Loucy (cell line): ENCODE measurements around the gene CD320.

ENCODE experiments used
- EZH2phosphoT487 ChIP-seq: fragments of 200-600 bp; IDR thresholded peaks from 2 replicates; pipeline ENCODE4 v1.6.1; 2018; ENCODE audit warnings: antibody characterized with exemption, mild to moderate bottlenecking, moderate library complexity, borderline replicate concordance
- TF ChIP-seq, protein P1 (sequence below): fragments of 200-600 bp; sonication (generic); conservative IDR thresholded peaks from 2 replicates; pipeline ENCODE4 v1.5.1; 2014; ENCODE audit warnings: mild to moderate bottlenecking, antibody characterized with exemption, low read length

DNA sequence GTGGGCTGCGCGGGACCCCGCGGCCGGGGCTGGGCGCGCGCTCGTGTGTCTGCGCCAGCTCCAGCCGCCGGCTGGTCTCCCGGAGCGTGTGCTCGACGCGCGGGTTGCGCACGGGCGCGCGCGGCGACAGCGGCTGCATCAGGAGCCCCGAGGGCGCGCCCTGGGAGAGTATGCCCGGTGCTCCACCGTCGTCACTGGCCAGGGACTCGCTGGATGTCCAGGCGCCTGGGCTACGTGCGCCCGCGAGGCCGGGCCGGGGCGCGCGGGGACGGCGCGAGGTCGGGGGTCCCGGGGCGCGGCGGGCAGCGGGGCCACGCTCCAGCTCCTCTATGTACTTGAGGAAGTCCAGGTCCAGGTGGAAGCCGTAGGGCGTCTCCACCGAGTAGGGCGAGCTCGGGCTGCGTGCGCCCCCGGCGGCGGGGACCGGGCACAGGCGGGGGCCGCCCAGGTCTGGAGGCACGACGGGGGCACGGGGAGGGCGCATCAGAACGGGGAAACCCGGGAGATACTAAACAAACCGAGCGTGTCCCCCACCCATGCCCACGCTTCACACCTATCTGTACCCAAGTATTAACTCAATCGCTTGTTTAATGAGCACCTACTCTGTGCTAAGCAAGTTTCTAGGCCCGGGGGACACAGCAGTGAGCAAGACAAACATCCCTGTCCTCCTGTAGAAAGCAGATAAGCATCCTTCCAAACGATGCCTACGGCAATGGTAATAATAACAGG is 27.3 kb upstream of the CD320 start:
- TF ChIP-seq, protein P1, sequence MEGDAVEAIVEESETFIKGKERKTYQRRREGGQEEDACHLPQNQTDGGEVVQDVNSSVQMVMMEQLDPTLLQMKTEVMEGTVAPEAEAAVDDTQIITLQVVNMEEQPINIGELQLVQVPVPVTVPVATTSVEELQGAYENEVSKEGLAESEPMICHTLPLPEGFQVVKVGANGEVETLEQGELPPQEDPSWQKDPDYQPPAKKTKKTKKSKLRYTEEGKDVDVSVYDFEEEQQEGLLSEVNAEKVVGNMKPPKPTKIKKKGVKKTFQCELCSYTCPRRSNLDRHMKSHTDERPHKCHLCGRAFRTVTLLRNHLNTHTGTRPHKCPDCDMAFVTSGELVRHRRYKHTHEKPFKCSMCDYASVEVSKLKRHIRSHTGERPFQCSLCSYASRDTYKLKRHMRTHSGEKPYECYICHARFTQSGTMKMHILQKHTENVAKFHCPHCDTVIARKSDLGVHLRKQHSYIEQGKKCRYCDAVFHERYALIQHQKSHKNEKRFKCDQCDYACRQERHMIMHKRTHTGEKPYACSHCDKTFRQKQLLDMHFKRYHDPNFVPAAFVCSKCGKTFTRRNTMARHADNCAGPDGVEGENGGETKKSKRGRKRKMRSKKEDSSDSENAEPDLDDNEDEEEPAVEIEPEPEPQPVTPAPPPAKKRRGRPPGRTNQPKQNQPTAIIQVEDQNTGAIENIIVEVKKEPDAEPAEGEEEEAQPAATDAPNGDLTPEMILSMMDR = no peak
- no peak for TF ChIP-seq EZH2phosphoT487
